Heart right ventricle (tissue), 16 donors: ENCODE results near the gene P4HTM. TPM values are rescaled to one million over a fixed set of nuclear protein-coding genes. Genes with fewer than 3 reads are reported as not detected.

Experiments
- ATAC-seq, 8 donors: fragments of 200-7000 bp; cut with Tn5 transposase; one replicate each; pipeline ENCODE4 v1.9.1; 2020; ENCODE audit warnings: mild to moderate bottlenecking in 8 of 8, moderate library complexity in 8 of 8, moderate number of reproducible peaks in 1 of 8
- DNase-seq, 2 donors: peaks; one replicate each; pipeline ENCODE4 v3.0.0-alpha.2; 2020
- H3K27ac ChIP-seq, 10 donors: fragments of 200-600 bp; sonication (generic) in 2 of 10; one replicate each; pipeline versions ENCODE4 v1.5.0 to v1.8.0; 2020 to 2022; ENCODE audit warnings: mild to moderate bottlenecking in 3 of 10
- H3K27me3 ChIP-seq, 7 donors: fragments of 200-600 bp; one replicate each; pipeline ENCODE4 v1.8.0; 2021 to 2022; ENCODE audit warnings: mild to moderate bottlenecking in 2 of 7
- H3K36me3 ChIP-seq, 9 donors: fragments of 200-600 bp; sonication (generic) in 1 of 9; one replicate each; pipeline versions ENCODE4 v1.5.0 to v1.8.0; 2020 to 2022; ENCODE audit warnings: mild to moderate bottlenecking in 2 of 9
- H3K4me1 ChIP-seq, 9 donors: fragments of 200-600 bp; sonication (generic) in 1 of 9; one replicate each; pipeline versions ENCODE4 v1.5.0 to v1.8.0; 2020 to 2022; ENCODE audit warnings: mild to moderate bottlenecking in 4 of 9
- H3K4me3 ChIP-seq, 10 donors: fragments of 200-600 bp; sonication (generic) in 2 of 10; one replicate each; pipeline versions ENCODE4 v1.5.0 to v1.8.0; 2020 to 2022; ENCODE audit warnings: mild to moderate bottlenecking in 7 of 10, moderate library complexity in 2 of 10
- H3K9me3 ChIP-seq, 11 donors: fragments of 200-600 bp in 10 of 11; sonication (generic) in 2 of 11; one replicate each; pipeline versions ENCODE4 v1.5.0 to v1.8.0; 2013 to 2022; ENCODE audit warnings: mild to moderate bottlenecking in 2 of 11, control low read depth in 1 of 11, moderate library complexity in 1 of 11
- CTCF ChIP-seq, 9 donors: fragments of 200-600 bp; sonication (generic) in 2 of 9; IDR thresholded peaks; one replicate each; pipeline versions ENCODE4 v1.5.0 to v1.8.0; 2021 to 2022; ENCODE audit warnings: antibody characterized with exemption in 9 of 9, mild to moderate bottlenecking in 5 of 9, moderate library complexity in 1 of 9
- WGBS, 2 donors: extraction: QIAGEN DNeasy Blood & Tissue Kit; methylation state at CpG; one replicate each; pipeline ENCODE4 v1.1.7; 2013; ENCODE audit warnings: inconsistent platforms in 1 of 2; 5-methylcytosine and 5-hydroxymethylcytosine counted together
- intact Hi-C, 10 donors: fragments of 100-400 bp; cut with DNase I; formaldehyde crosslinking; loops; one replicate each; pipeline versions ENCODE4 v1.11.1 to v1.14.2; 2022
- polyA plus RNA-seq, 2 donors: library from polyadenylated mRNA; stranded (reverse); fragments of 200-250 nt; gene quantifications; one replicate each; pipeline ENCODE4 v1.2.3, GENCODE V29; 2013
- total RNA-seq, 10 donors: library from RNA; stranded (reverse); fragmentation: NEBNext Ultra II Directional in 3 of 10; extraction: Animal tissue kit (Norgen Biotek cat#: 25700) in 3 of 10; gene quantifications; one replicate each; pipeline versions ENCODE4 v1.2.1 to v1.2.4, GENCODE V29; 2021 to 2023
- donor health status: Arrhythmogenic right ventricular cardiomyopathy.
- donor health status: ischemic (EF 13 %, LVEDD 7.1; RV severe dilation, severe dysfunction).
- donor health status: healthy with polysubstance abuse.
- donor health status: DM: no; HTN: yes; CAD: no.
- donor health status: DM: no; HTN: no; CAD: no.
- donor health status: ischemic (EF 25% LVEDD 6.9; RV normal size, moderate dysfunction).
- donor health status: ischemic (EF 25% LVEDD 5.7; RV mildly dilated, moderate dysfunction).
- donor health status: healthy.
- donor health status: DM: yes; HTN: yes; CAD: no.
- donor health status: Ischemic cardiomyopathy.
- donor health status: ischemic (EF 35%, LVEDD 5.7; RV mildly dilated, moderate dysfunction).
- donor health status: nonischemic (EF 11% LVEDD 7.7; RV severe dilation, severe dysfunction).
- donor health status: DM: yes; HTN: yes; CAD: no.
- donor health status: PGD.
- donor health status: ischemic (EF 29% LVEDD 5.4; RV normal size, mild dysfunction).
- donor health status: nonischemic (EF 23%, LVEDD 6.1; RV moderate dilation, normal function).

The P4HTM gene
- total and polyA plus RNA-seq, 12 donors, result 23.8 to 41.7 (median 30.5) TPM

- intact Hi-C loops, result no loop called here
- WGBS, 2 donors, result 41 to 48% methylated on average over 2 of the region's 2 CpGs
- peak in 4 of 8 donors; percentile 7 to 27 (median 18) for ATAC-seq
- no peak for DNase-seq
- no peaks in the 10 kb centered on the region for H3K9me3 ChIP-seq
- peaks cover 0 to 48% (median 11%) of the 10 kb centered on the region in 9 donors for H3K36me3 ChIP-seq
- H3K4me1 ChIP-seq, result peaks cover 0 to 63% (median 32%) of the 10 kb centered on the region in 9 donors
- H3K27me3 ChIP-seq, result no peaks in the 10 kb centered on the region
- no peak for TF ChIP-seq CTCF (IDR thresholded peaks at IDR 0.05)
- H3K4me3 ChIP-seq, result peak overlapping the region in 7 of 10 donors; percentile 5 to 37 (median 21)
- H3K27ac ChIP-seq, result peak overlapping the region; percentile 24 to 83 (median 68)
Observed at GRCh38 chr3:48949376-48949717, 40.7 kb upstream of the P4HTM start.

GRCh38 chr3:48950051-48950450, 40.0 kb upstream of the P4HTM start:
- no peak for ATAC-seq
- 58 to 70% methylated on average over 1 of the region's 1 CpG for WGBS, 2 donors
- H3K4me3 ChIP-seq, result peak overlapping the region in 5 of 10 donors; percentile 3 to 37 (median 28)

GRCh38 chr3:48951764-48952163, 38.3 kb upstream of the P4HTM start:
- WGBS, 2 donors, result 90 to 92% methylated on average over 4 of the region's 4 CpGs
- Histone ChIP-seq H3K27me3 (no peaks in the 10 kb centered on the region), H3K4me3 (no peak overlapping the region), H3K4me1 (peaks cover 0 to 39% (median 14%) of the 10 kb centered on the region in 9 donors), H3K36me3 (peaks cover 0 to 38% (median 13%) of the 10 kb centered on the region in 9 donors), H3K27ac (peak overlapping the region in 2 of 10 donors; percentile 3 to 70), H3K9me3 (no peaks in the 10 kb centered on the region)
- TF ChIP-seq CTCF (IDR thresholded peaks at IDR 0.05), result no peak
- intact Hi-C loops, result no loop called here
- ATAC-seq (no peak), DNase-seq (no peak)

More at GRCh38 chr3:48950051-48950450, 40.0 kb upstream of the P4HTM start:
- TF ChIP-seq CTCF (IDR thresholded peaks at IDR 0.05), result no peak
- Histone ChIP-seq H3K36me3 (peaks cover 0 to 50% (median 13%) of the 10 kb centered on the region in 9 donors), H3K9me3 (no peaks in the 10 kb centered on the region), H3K27ac (peak overlapping the region in 6 of 10 donors; percentile 10 to 83 (median 74)), H3K4me1 (peaks cover 0 to 56% (median 28%) of the 10 kb centered on the region in 9 donors), H3K27me3 (no peaks in the 10 kb centered on the region)
- intact Hi-C loops, result no loop called here
- no peak for DNase-seq

GRCh38 chr3:48952510-48953118, 37.4 kb upstream of the P4HTM start:
- 76 to 82% methylated on average over 8 of the region's 8 CpGs for WGBS, 2 donors
- ATAC-seq (peak in 7 of 8 donors; percentile 16 to 54 (median 41)), DNase-seq (peak; percentile 22 to 24)
- intact Hi-C loops, result no loop called here
- no peaks in the 10 kb centered on the region for H3K27me3 ChIP-seq
- H3K36me3 ChIP-seq, result peaks cover 0 to 43% (median 15%) of the 10 kb centered on the region in 9 donors
- H3K4me1 ChIP-seq, result peaks cover 0 to 39% (median 14%) of the 10 kb centered on the region in 9 donors
- no peak overlapping the region for H3K27ac ChIP-seq
- no peaks in the 10 kb centered on the region for H3K9me3 ChIP-seq
- H3K4me3 ChIP-seq, result no peak overlapping the region
- TF ChIP-seq CTCF (IDR thresholded peaks at IDR 0.05), result peak in 7 of 9 donors; percentile 30 to 60 (median 51)
